NCI-H1694 treated with DMSO at 0.1 percent for 48 hours (cell line): Measurements from ENCODE around the gene DOCK3.
"Not testable (repeated sequence)": the region's sequence is repeated elsewhere in the genome, so short reads cannot be mapped to it uniquely, and the experiment has no call there.

Experiments
- DNase-seq: peaks from one replicate; lab custom pipeline; 2025; lab: John Stamatoyannopoulos, UW

DOCK3 gene

DNA sequence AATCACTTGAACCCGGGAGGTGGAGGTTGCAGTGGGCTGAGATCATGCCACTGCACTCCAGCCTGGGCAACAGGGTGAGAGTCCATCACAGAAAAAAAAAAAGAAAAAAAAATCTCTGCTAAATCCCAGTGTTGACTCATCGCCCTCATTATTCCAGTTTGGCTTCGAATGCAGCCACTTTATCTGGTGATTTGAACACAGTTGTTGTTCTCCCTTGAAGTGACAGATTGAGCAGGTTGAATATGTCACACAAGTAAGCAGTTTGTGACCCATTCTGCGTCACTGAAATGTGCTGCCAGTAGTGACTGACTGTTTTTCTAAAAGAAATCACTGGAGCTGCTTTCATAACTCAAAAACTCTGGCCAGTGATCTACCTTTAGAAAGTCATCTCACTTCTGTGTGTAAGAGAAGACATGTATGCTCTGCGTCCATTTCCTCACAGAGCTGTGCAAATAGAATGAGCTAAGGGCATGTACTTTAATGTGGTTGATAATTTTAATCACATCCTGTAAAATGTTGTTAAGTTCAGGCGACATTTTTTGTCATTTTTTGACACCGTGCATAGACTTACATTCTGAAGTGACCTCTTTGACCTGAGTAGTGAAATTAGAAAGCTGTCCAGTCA, 12.5 kb downstream of the DOCK3 start:
- DNase-seq = no peak

DNA sequence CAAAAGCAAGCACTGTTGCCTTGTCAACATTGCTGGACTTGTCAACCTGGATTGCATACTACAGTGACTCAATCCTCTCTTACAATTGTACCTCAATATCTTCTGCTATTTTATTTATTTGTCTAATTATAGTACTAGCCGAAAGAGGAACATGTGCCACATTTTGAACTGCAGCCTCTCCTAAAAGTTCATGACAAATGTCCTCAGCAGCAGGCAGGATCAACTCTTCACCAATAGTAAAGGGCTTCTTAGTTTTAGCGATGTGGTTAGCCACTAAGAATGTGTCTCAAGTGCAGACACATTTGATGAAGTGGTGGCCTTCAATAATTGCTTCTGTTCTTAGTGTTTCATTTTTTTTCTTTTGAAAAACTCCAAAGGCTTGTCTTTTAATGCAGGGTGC, 13.2 kb downstream of the DOCK3 start:
- DNase-seq = no peak

DNA sequence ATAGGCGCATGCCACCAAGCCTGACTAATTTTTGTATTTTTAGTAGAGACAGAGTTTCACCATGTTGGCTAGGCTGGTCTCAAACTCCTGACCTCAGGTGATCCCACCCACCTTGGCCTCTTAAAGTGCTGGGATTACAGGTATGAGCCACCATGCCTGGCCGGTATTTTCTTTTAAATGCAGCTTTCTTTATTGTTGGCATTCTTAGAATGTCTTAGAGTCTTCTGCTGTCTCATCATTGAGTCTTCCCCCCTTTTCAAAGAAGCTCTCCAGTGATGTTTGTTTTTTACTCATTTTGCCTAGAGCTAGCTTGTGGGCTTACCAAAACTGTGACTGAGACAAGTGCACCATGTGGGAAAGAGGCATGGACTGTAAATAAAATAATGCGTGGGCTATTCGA, 13.9 kb downstream of the DOCK3 start:
- not testable (repeated sequence) for DNase-seq

DNA sequence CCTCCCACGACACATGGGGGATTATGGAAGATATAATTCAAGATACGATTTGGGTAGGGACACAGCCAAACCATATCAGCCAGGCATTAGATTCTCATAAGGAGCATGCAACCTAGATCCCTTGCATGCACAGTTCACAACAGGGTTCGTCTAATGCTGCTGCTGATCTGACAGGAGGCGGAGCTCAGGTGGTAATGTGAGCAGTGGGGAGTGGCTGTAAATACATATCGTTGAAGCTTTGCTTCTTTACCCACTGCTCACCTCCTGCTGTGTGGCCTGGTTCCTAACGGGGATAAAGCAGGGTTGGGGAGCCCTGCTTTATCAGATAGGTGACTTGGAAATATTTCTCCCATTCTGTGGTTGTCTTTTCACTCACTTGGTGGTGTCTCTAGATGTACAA, 14.8 kb downstream of the DOCK3 start:
- DNase-seq = no peak

DNA sequence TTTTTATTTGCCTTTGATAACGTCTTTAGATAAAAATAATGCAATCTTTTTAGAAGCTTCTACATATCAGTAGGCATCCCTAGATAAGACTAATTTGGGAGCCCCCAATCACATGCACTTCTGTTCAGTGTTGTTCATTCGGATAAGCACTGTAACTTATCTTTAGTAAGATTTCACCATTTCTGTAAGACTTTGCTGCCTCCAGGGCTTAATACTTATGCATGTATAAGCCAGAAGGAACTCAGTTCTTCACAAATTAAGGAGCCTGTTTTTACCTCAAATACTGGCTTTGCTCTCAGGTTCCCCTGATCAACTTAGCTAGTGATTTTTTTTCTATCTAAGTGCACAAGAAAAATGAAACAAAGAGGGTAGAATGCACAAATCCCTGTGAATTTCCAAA, 20.3 kb downstream of the DOCK3 start:
- no peak for DNase-seq

DNA sequence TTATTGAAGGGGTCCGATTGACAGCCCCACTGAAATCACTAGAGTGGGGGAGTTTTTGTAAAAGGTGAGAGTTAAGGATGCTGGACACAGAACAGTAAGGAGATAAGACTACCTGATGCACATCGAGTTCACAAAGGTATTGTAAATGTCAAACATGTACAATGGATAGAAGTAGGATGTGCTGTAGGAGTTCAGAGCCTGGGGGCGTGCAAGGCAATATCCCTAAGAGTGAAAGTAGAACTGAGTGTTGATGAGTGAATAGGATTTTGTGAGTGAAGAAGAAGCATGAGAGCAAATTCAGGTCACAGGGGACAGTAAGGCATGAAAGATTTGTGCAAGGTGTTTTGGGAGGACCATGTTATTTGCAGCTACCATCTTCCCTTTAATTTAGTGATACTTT, 21.5 kb downstream of the DOCK3 start:
- DNase-seq = no peak

DNA sequence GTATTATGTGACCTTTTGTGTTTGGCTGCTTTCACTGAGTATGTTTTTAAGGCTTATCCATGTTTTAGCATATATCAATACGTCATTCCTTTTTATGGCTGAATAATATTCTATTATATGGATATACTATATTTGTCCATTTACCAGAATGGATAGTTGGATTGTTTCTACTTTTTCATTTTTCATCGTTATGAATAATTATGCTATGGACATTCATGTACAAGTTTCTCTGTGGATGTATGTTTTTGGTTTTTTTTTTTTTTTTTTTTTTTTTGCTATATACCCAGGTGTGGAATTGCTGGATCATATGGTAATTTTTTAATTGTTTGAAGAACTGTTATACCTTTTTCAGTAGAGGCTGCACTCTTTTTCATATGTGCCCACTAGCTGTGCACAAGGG, 23.5 kb downstream of the DOCK3 start:
- no peak for DNase-seq

DNA sequence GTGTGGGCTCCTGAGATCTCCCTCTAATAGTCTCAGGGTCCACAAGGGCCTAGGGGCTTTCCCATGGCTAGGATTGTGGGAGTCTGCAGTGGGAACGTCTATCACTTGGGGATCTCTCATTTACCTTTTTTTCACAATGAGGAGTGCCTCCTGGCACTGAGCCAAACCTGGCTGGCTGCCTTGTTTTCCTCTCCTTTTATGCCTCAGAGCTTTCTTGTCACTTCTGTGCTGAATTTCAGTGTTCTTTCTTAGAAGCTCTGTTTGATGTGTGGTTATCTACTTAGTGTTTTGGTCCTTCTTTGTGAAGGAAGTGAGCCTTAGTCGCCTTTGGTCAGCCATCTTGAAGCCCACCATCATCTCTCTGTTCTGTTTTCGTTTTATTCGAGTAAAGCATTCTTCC, 33.9 kb downstream of the DOCK3 start:
- no peak for DNase-seq

DNA sequence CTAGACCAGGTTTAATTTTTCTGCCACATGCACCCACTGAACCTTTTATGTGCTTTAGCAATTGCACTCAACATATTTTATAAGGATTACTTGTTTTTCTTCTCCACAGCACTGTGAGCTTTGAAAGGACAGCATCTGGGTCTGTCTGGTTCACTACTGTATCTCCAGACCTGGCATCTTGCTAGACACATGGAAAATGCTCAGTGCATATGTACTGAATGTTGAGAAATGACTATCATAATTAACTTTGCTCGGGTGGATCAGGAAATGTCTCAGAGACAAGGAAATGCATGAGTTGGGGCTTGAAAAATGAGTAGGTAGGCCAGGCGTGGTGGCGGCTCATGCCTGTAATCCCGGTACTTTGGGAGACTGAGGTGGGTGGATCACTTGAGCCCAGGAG, 40.2 kb downstream of the DOCK3 start:
- DNase-seq = peak; percentile 46

DNA sequence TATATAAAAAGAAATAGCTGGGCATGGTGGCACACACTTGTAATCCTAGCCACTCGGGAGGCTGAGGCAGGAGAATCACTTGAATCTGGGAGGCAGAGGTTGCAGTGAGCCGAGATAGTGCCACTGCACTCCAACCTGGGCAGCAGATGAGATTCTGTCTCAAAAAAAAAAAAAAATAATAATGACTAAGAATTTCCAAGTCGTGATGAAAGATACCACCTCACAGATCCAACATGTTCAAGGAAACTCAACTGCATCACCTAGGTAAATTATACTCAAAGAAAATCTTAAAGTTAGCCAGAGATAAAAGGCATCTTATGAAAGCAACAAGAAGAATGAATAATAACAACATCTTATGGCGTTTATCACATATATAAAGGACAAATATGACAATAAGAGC, 50.1 kb downstream of the DOCK3 start:
- DNase-seq = no peak

DNA sequence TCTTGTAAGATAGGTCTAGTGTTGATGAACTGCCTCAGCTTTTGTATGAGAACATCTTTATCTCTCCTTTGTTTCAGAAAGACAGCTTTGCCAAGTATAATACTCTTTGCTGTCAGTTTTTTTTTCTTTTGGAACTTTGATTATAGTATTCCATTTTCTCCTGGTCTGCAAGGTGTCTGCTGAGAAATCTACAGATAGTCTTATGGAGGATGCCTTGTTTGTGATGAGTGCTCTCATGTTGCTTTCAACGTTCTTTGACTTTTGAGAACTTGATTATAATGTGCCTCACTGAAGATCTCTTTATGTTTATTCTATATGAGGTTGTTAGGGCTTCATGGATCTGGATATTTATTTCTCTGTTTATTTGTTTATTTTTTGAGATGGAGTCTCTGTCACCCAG, 60.3 kb downstream of the DOCK3 start:
- DNase-seq = no peak

DNA sequence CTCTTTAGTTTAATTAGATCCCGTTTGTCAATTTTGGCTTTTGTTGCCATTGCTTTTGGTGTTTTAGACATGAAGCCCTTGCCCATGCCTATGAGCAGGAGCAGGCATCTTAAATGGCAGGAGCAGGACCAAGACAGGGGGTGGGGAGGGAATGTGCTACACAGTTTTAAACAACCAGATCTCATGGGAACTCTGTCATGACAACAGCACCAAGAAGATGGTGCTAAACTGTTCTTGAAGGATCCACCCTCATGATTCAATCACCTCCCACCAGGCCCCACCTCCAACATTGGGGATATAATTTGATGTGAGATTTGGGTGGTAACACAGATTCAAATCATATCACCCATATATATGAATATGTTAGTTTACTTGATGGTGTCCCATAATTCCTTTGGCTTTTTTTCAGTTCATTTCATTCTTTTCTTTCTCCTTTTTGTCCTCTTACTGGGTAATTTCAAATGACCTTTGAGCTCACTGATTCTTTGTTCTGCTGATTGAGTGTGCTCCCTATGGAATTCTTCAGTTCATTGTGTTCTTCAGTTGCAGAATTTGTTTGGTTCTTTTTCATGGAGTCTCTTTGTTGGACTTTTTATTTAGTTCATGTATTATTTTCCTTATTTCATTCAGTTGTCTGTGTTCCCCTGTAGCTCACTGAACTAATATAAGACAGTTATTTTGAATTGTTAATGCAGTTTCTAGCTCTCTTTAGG, 62.6 kb downstream of the DOCK3 start:
- DNase-seq = no peak

DNA sequence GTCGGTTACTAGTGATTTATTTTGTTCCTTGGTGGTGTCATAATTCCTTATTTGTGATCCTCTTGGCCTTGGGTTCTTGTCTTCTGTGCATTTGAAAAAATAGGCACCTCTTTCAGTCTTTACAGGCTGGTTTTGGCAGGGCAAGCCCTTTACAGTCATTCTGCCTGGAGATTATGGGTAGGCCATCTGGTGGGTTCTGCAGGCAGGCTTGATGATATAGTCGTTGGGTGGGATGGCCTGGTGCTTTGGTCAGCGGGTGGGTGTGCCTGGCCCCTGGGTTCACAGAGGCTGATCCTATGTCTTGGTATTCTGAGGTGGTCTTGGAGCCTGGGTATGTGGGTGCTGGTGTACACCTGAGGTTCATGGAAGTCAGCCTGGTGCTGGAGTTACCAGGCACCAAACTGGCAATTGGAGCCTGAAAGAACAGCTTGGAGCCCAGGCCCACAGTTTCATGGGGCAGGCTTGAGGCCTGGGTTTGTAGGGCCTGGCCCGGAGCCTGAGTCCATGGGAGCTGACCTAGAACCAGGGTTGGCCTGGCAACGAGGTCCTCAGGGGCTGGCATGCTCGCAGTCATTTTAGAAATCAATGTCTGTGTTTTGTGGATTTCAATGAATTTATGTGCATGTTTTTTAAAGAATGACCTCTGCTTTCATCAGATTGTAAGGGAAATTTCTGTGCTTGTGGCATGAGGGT, 63.3 kb downstream of the DOCK3 start:
- DNase-seq = no peak

DNA sequence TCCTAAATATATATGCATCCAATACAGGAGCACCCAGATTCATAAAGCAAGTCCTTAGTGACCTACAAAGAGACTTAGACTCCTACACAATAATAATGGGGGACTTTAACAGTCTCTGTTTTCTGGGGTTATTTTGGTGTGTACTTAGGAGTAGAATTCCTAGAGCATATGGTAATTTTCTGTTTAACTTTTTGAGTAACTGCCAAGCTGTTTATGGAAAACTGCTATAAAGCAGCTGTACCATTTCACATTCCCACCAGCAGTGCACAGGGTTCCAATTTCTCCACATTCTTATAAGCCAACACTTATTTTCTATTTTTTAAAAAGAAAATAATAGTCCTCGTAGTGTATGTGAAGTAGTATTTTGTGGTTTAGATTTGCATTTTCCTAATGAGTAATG, 68.9 kb downstream of the DOCK3 start:
- no peak for DNase-seq

DNA sequence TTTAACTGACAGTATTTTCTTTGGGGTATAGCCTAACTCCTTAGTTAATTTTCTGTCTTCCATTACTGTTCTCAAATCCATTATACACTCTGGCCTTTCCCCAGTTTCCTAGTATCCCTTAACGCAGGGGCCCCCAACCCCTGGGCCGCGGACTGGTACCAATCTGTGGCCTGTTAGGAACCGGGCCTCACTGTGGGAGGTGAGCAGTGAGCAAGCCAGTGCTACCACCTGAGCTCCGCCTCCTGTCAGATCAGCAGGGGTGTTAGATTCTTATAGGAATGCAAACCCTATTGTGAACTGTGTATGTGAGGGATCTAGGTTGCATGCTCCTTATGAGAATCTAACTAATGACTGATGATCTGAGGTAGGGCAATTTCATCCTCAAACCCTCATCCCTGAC, 75.1 kb downstream of the DOCK3 start:
- no peak for DNase-seq

DNA sequence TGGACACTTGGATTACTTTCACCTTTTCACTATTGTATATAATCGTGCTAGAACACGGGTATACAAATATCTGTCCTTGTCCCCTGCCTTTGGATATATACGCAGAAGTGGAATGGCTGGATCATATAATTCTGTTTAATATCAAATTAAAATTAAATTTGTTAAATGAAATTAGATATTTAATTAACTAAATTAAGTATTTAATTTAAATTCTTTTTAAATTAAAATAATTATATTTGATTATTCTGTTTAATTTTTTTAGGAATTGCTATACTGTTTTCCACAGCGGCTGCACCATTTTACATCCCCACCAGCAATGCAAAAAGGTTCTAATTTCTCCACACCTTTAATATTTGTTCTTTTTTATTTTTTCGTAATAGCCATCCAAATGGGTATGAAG, 84.3 kb downstream of the DOCK3 start:
- DNase-seq = no peak

DNA sequence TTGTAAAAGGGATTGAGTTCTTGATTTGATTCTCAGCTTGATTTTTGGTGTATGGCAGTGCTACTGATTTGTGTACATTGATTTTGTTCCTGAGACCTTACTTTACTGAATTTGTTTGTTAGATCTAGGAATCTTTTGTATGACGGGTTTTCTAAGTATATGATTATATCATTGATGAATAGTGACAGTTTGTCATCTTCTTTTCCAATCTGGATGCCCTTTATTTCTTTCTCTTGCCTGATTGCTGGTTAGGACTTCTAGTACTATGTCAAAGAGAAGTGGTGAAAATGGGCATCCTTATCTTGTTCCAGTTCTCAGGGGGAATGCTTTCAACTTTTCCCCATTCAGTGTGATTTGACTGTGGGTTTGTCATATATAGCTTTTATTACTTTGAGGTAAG, 103.0 kb downstream of the DOCK3 start:
- DNase-seq = no peak

DNA sequence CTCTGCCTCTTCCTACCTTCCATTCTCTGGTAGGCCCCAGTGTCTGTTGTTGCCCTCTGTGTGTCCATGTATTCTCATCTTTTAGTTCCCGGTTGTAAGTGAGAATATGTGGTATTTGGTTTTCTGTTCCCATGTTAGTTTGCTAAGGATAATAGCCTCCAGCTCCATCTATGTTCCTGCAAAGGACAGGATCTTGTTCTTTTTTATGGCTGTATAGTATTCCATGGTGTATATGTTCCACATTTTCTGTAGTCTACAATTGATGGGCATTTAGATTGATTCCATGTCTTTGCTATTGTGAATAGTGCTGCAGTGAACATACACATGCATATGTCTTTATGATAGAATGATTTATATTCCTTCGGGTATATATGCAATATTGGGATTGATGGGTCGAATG, 107.0 kb downstream of the DOCK3 start:
- DNase-seq = not testable (repeated sequence)

DNA sequence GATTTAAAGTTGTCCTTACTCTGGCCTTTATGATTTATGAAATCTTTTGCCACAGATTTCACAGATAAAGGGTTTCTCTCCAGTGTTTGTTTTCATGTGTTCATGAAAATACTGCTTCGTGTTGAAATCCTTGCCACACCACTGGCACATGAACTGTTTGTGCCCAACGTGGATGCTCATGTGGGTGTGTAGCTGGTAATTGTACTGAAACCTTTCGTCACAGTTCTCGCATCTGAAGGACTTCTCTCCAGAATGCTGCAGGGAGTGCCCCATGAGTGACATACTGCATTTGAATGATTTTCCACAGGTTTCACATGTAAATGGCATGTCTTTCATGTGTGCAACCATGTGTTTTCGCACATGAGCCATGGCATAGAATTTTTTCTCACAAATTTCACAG, 111.9 kb downstream of the DOCK3 start:
- DNase-seq = no peak

DNA sequence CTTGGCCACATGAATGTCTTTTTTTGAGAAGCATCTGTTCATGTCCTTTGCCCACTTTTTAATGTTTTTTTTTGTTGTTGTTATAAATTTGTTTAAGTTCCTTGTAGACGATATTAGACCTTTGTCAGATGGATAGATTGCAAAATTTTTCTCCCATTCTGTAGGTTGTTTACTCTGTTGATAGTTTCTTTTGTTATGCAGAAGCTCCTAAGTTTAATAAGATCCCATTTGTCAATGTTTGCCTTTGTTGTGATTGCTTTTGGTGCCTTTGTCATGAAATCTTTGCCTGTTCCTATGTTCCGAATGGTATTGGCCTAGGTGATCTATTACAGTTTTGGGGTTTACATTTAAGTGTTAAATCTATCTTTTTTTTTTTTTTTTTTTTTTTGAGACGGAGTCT, 116.2 kb downstream of the DOCK3 start:
- DNase-seq = not testable (repeated sequence)

DNA sequence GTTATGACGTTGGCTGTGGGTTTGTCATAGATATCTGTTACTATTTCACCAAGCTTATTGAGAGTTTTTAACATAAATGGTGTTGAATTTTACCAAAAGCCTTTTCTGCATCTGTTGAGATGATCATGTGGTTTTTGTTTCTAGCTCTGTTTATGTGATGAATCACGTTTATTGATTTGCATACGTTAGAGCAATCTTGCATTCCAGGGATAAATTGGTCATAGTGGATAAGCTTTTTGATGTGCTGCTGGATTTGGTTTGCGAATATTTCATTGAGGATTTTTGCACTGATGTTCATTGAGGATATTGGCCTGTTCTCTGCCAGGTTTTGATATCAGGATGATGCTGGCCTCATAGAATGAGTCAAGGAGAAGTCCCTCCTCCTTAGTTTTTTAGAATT, 117.8 kb downstream of the DOCK3 start:
- DNase-seq = no peak

DNA sequence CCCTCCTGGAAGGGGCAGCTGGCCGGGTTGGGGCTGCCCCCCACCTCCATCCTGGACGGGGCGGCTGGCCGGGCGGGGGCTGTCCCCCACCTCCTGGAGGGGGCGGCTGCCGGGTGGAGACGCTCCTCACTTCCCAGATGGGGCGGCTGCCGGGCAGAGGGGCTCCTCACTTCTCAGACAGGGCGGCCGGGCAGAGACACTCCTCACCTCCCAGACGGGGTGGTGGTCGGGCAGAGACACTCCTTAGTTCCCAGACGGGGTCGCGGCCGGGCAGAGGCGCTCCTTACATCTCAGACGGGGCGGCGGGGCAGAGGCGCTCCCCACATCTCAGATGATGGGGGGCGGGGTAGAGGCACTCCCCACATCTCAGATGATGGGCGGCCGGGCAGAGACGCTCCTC, 129.1 kb downstream of the DOCK3 start:
- DNase-seq = not testable (repeated sequence)

DNA sequence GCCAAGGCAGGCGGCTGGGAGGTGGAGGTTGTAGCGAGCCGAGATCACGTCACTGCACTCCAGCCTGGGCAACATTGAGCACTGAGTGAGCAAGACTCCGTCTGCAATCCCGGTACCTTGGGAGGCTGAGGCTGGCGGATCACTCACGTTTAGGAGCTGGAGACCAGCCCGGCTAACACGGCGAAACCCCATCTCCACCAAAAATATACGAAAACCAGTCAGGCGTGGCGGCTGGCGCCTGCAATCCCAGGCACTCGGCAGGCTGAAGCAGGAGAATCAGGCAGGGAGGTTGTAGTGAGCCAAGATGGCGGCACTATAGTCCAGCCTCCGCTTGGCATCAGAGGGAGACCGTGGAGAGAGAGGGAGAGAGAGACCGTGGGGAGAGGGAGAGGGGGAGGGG, 129.6 kb downstream of the DOCK3 start:
- DNase-seq = not testable (repeated sequence)

DNA sequence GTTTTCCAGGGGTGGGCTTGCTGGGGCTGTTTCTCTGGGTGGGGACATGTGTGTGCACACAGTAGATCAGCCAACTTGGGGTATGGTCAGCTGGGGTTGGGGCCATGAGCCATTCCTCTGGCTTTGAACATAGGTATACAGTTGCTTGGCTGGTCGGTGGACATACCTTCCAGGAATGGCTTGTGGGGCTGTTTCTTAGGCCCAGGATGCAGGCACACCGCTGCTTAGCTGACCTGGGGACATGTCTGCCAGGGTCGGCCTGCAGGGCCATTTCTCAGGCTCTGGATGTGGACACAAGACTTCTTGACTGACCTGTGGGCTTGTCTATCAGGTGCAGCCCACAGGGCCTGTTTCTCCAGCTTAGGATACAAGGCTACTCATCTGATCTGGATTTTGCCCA, 130.6 kb downstream of the DOCK3 start:
- DNase-seq = no peak
